Gastrocnemius medialis (tissue), 4 donors: ENCODE data around the gene TUSC7.

Source experiments
- POLR2A ChIP-seq, 2 donors: fragments of 450-650 bp; IDR thresholded peaks; one replicate each; pipeline ENCODE4 v1.6.1; 2017; ENCODE audit warnings: antibody characterized with exemption in 2 of 2, mild to moderate bottlenecking in 2 of 2, moderate library complexity in 2 of 2
- TF ChIP-seq, protein P1 (sequence below), 5 experiments: fragments of 450-650 bp in 3 of 5; fragments of 200-600 bp in 2 of 5; sonication (generic) in 2 of 5; IDR thresholded peaks in 4 of 5; conservative IDR thresholded peaks in 1 of 5; 1 replicate in 4 of 5; 2 replicates in 1 of 5; pipeline ENCODE4 v1.5.1; 2016 to 2019; ENCODE audit warnings: antibody characterized with exemption in 5 of 5, mild to moderate bottlenecking in 3 of 5, moderate library complexity in 3 of 5

DNA sequence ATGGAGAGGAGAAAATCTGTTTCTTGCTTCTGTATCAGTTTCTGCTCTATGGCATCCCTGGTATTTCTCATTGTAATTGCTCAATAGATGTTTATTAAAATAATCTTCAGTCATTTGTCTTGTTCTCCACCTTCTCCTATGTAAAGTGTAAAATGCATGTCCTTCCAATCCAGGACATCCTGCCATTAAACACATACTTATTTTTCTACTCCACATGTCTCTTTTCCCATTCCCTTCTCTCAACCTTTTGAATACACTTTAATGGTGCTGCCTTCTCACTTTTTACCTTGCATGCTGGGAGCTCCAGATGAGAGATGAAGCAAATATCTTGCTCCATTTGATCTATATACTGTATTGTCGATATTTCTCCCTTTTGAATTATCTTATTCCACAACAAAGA lies 49.7 kb downstream of the TUSC7 start:
- TF ChIP-seq, protein P1, sequence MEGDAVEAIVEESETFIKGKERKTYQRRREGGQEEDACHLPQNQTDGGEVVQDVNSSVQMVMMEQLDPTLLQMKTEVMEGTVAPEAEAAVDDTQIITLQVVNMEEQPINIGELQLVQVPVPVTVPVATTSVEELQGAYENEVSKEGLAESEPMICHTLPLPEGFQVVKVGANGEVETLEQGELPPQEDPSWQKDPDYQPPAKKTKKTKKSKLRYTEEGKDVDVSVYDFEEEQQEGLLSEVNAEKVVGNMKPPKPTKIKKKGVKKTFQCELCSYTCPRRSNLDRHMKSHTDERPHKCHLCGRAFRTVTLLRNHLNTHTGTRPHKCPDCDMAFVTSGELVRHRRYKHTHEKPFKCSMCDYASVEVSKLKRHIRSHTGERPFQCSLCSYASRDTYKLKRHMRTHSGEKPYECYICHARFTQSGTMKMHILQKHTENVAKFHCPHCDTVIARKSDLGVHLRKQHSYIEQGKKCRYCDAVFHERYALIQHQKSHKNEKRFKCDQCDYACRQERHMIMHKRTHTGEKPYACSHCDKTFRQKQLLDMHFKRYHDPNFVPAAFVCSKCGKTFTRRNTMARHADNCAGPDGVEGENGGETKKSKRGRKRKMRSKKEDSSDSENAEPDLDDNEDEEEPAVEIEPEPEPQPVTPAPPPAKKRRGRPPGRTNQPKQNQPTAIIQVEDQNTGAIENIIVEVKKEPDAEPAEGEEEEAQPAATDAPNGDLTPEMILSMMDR (IDR thresholded peaks at IDR 0.05 in 4 of 5, conservative IDR thresholded peaks at IDR 0.05 in 1 of 5): no peak
- no peak for TF ChIP-seq POLR2A (IDR thresholded peaks at IDR 0.05)
